ENCODE measurements around the gene SCARB2. TPM values are rescaled to one million over a fixed set of nuclear protein-coding genes. Genes with fewer than 3 reads are reported as not detected.

Gene SCARB2
- total and polyA plus RNA-seq, 2 of the 4 experiments (the other 2 are of a cell fraction) = 69.2 to 102 TPM

- H4K91ac ChIP-seq (ENCODE audit: insufficient read depth, low read depth, low read length) = no peak overlapping the region
- H3K23ac ChIP-seq (ENCODE audit: low read depth, low read length) = no peak overlapping the region
- H3K4me3 ChIP-seq (ENCODE audit: insufficient read depth, low read depth, low read length) = no peak overlapping the region
- DNase-seq (no peak), ATAC-seq (ENCODE audit: low read depth) (no peak)
- BruUV-seq (replicated peaks) = no TSS peak
- intact Hi-C loops (cut with micrococcal nuclease) = loop anchor here (2.0 to 10.0 kb wide), 3 partner anchors 129 to 577 kb away; partner anchors contain the start of gene STBD1
- H3K9ac ChIP-seq (ENCODE audit: low read depth, low read length) = no peak overlapping the region
- no peak overlapping the region for H3K27ac ChIP-seq (ENCODE audit: insufficient read depth, low read length)
- H3K56ac ChIP-seq (ENCODE audit: extremely low read depth, insufficient read depth, low read length) = no peak overlapping the region
- H2AK9ac ChIP-seq (replicated peaks; ENCODE audit: low read depth, low read length, poor library complexity) = no peak overlapping the region
- no peak overlapping the region for H2AK5ac ChIP-seq (ENCODE audit: low read depth, low read length)
- POLR2A ChIA-PET (ENCODE audit: unreplicated experiment) = no interaction called here
- TF ChIP-seq RFX5 (IDR thresholded peaks at IDR 0.05; ENCODE audit: low read depth, low read length) = no peak
- no peak for TF ChIP-seq RAD21 (IDR thresholded peaks at IDR 0.05; ENCODE audit: low read length)
- TF ChIP-seq BHLHE40 (IDR thresholded peaks at IDR 0.05; ENCODE audit: low read depth, low read length) = no peak
- TF ChIP-seq SMC3 (IDR thresholded peaks at IDR 0.05; ENCODE audit: low read depth, low read length) = no peak
- 0 out of 2 replicates have a peak, but pooled peaks have one; percentile 13 for TF ChIP-seq CEBPB (IDR thresholded peaks at IDR 0.05; ENCODE audit: low read depth, low read length)
- dilution Hi-C loops (cut with HindIII; ENCODE audit: low sequenced_read_pairs, unreplicated experiment) = no loop called here
- H3K18ac ChIP-seq (ENCODE audit: low read depth, low read length) = no peak overlapping the region
- no peak overlapping the region for H2BK120ac ChIP-seq (ENCODE audit: low read depth, low read length)
- H2BK5ac ChIP-seq (ENCODE audit: low read depth, low read length, poor library complexity, severe bottlenecking) = no peak overlapping the region
- no peak overlapping the region for H4K8ac ChIP-seq (ENCODE audit: low read depth in 2 of 2, low read length in 2 of 2)
- H3K9me1 ChIP-seq (ENCODE audit: insufficient read depth, low read length) = no peaks in the 10 kb centered on the region
- H2BK20ac ChIP-seq (ENCODE audit: low read depth, low read length) = no peak overlapping the region
- no peaks in the 10 kb centered on the region for H3K9me3 ChIP-seq (ENCODE audit: control insufficient read depth, insufficient read depth, low read length)
- no peak overlapping the region for H2BK15ac ChIP-seq (ENCODE audit: low read depth, low read length)
- no peak overlapping the region for H2AFZ ChIP-seq (replicated peaks; ENCODE audit: low read length, poor library complexity)
- no peaks in the 10 kb centered on the region for H3K4me1 ChIP-seq (ENCODE audit: control insufficient read depth, insufficient read depth, low read length)
- no peaks in the 10 kb centered on the region for H3K27me3 ChIP-seq (ENCODE audit: control insufficient read depth, insufficient read depth, low read length)
- no peak overlapping the region for H4K5ac ChIP-seq (ENCODE audit: low read depth, low read length)
- no peak overlapping the region for H3K14ac ChIP-seq (replicated peaks; ENCODE audit: low read depth, low read length)
- H3K4me2 ChIP-seq (ENCODE audit: low read depth, low read length) = no peak overlapping the region
- no peak overlapping the region for H3K4ac ChIP-seq (ENCODE audit: low read depth, low read length)
- in situ Hi-C loops (cut with MboI; ENCODE audit: low sequenced_read_pairs) = no loop called here
- CTCF ChIA-PET = interaction anchor here (0.5 kb wide), 1 partner anchor 198 kb away, joined by 3 read pairs; no protein-coding TSS in a partner anchor
- H3K36me3 ChIP-seq (ENCODE audit: control insufficient read depth, insufficient read depth, low read length) = peaks cover 16% of the 10 kb centered on the region
- peaks cover 4% of the 10 kb centered on the region; the same call in 1 of the 2 replicates for H4K20me1 ChIP-seq (ENCODE audit: insufficient read depth, low read length)
- peaks cover 14 to 25% of the 10 kb centered on the region in 2 experiments; a peak in 3 of 4 replicates for H3K79me1 ChIP-seq (ENCODE audit: low read depth in 1 of 2, low read length in 2 of 2)
Observed at GRCh38 chr4:76177709-76178108, 35.9 kb downstream of the SCARB2 start.
